Lower leg skin (tissue), 3 donors: ENCODE data around the gene IGDCC3.

Experiments
- POLR2A ChIP-seq, 2 donors: fragments of 450-650 bp; IDR thresholded peaks; one replicate each; pipeline ENCODE4 v1.6.1; 2016 to 2017; ENCODE audit warnings: antibody characterized with exemption in 2 of 2, mild to moderate bottlenecking in 1 of 2, moderate library complexity in 1 of 2
- TF ChIP-seq, protein P1 (sequence below), 3 donors: fragments of 450-650 bp; IDR thresholded peaks; one replicate each; pipeline ENCODE4 v1.5.1; 2016; ENCODE audit warnings: antibody characterized with exemption in 3 of 3, mild to moderate bottlenecking in 3 of 3, moderate library complexity in 2 of 3

DNA sequence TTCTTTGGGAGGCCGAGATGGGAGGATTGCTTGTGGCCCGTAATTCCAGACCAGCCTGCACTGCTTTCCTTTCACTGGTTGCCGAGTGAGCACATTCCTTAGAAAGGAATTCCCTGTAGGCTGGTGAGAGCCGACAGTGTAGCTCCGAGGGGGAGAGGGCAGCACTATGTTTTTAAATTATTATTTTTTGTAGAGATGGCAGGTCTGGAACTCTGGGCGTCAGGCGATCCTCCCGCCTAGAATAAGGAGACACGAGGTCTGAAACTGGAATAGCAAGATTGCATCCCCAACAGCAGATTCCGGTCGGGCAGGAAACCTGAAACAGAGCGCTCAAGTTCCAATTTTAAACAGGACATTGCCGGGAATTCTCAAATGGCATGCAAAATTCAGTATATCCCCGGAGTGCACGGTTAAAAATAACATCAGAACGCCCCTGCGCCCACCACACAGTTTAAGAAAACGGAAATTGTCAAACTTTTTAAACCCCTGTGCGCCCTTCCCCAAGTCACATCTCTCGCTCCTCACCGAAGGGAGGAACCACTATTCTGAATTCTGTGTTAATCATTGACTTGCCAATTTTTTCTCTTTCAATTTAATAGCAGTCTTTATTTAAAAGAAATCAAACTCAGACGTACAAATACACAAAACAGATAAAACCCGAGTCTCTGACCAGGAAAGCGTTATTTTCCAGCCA, 74.0 kb downstream of the IGDCC3 start:
- TF ChIP-seq, protein P1, sequence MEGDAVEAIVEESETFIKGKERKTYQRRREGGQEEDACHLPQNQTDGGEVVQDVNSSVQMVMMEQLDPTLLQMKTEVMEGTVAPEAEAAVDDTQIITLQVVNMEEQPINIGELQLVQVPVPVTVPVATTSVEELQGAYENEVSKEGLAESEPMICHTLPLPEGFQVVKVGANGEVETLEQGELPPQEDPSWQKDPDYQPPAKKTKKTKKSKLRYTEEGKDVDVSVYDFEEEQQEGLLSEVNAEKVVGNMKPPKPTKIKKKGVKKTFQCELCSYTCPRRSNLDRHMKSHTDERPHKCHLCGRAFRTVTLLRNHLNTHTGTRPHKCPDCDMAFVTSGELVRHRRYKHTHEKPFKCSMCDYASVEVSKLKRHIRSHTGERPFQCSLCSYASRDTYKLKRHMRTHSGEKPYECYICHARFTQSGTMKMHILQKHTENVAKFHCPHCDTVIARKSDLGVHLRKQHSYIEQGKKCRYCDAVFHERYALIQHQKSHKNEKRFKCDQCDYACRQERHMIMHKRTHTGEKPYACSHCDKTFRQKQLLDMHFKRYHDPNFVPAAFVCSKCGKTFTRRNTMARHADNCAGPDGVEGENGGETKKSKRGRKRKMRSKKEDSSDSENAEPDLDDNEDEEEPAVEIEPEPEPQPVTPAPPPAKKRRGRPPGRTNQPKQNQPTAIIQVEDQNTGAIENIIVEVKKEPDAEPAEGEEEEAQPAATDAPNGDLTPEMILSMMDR (IDR thresholded peaks at IDR 0.05): peak in 1 of 3 donors; percentile 63
- TF ChIP-seq POLR2A (IDR thresholded peaks at IDR 0.05): no peak
